K562 (cell line): ENCODE results near the gene CS. TPM values are rescaled to one million over a fixed set of nuclear protein-coding genes. Genes with fewer than 3 reads are reported as not detected.
A peak's percentile ranks its signal among the peaks of the same experiment; 100 is the strongest.

Source experiments
- E2F5 ChIP-seq: sonication (generic); formaldehyde crosslinking; IDR thresholded peaks from 2 replicates; pipeline ENCODE4 v1.8.0; 2022; ENCODE audit warnings: mild to moderate bottlenecking, missing genetic modification reagents
- HDAC2 ChIP-seq: fragments of 450-650 bp; IDR thresholded peaks from 2 replicates; pipeline ENCODE4 v1.6.1; 2016; ENCODE audit warnings: mild to moderate bottlenecking
- KDM2B ChIP-seq: fragments of 250-450 bp; sonication (Bioruptor Pico); IDR thresholded peaks from 2 replicates; pipeline ENCODE4 v1.8.0; 2021; ENCODE audit warnings: mild to moderate bottlenecking, moderate library complexity
- NFATC3 ChIP-seq: fragments of 450-650 bp; IDR thresholded peaks from 2 replicates; pipeline ENCODE4 v1.6.1; 2017; ENCODE audit warnings: mild to moderate bottlenecking
- NR2C2 ChIP-seq, 2 experiments: fragments of 200-800 bp in 1 of 2; sonication (Bioruptor generic) in 1 of 2; sonication (generic) in 1 of 2; formaldehyde crosslinking in 1 of 2; IDR thresholded peaks; 2 replicates each; pipeline versions ENCODE4 v1.6.1 to v1.8.0; 2016 to 2022; ENCODE audit warnings: mild to moderate bottlenecking in 1 of 2, missing compliant biosample characterization in 1 of 2, missing genetic modification characterization in 1 of 2, missing genetic modification reagents in 1 of 2
- PBX2 ChIP-seq, 2 experiments: IDR thresholded peaks in 1 of 2; conservative IDR thresholded peaks in 1 of 2; 2 replicates each; pipeline ENCODE4 v1.6.1; 2016; ENCODE audit warnings: low read depth in 2 of 2, mild to moderate bottlenecking in 1 of 2, missing compliant biosample characterization in 1 of 2, missing genetic modification characterization in 1 of 2, moderate library complexity in 1 of 2
- PHTF2 ChIP-seq: fragments of 250-450 bp; sonication (Bioruptor Pico); IDR thresholded peaks from 2 replicates; pipeline ENCODE4 v1.5.0; 2021; ENCODE audit warnings: mild to moderate bottlenecking
- SRSF1 ChIP-seq: fragments of 200-400 bp; formaldehyde crosslinking; IDR thresholded peaks from 2 replicates; pipeline ENCODE4 v1.6.1; 2017; ENCODE audit warnings: mild to moderate bottlenecking, low read depth, low read length, moderate library complexity
- ZBTB2 ChIP-seq: fragments of 450-650 bp; IDR thresholded peaks from 2 replicates; pipeline ENCODE4 v1.6.1; 2016; ENCODE audit warnings: antibody characterized with exemption
- ZBTB40 ChIP-seq, 2 experiments: fragments of 450-650 bp in 1 of 2; sonication (generic) in 1 of 2; formaldehyde crosslinking in 1 of 2; IDR thresholded peaks; 2 replicates each; pipeline versions ENCODE4 v1.7.1 to v1.9.0; 2016 to 2022; ENCODE audit warnings: inconsistent platforms in 1 of 2, mild to moderate bottlenecking in 1 of 2, missing genetic modification reagents in 1 of 2
- ZZZ3 ChIP-seq: fragments of 450-650 bp; IDR thresholded peaks from 2 replicates; pipeline ENCODE4 v1.6.1; 2016; ENCODE audit warnings: antibody characterized with exemption, mild to moderate bottlenecking, moderate library complexity
- polyA plus RNA-seq, 8 experiments: library from polyadenylated mRNA; depleted of rRNA in 4 of 8; stranded (reverse) in 5 of 8; unstranded in 3 of 8; fragments of >200 nt; fragmentation: Nextera tagmentation in 2 of 8; fragmentation: Illumina TruSeq in 1 of 8; extraction: Ambion mirVana in 2 of 8; extraction: Trizol in 1 of 8; gene quantifications; 2 replicates each; pipeline versions ENCODE4 v1.2.1 to v1.2.3, GENCODE V29; 2011 to 2014; ENCODE audit warnings: inconsistent platforms in 1 of 8, missing spikeins in 1 of 8
- total RNA-seq, 7 experiments: library from RNA; depleted of rRNA in 6 of 7; stranded (reverse); fragments of >200 nt in 6 of 7; fragmentation: Illumina TruSeq in 2 of 7; extraction: Trizol in 2 of 7; gene quantifications; 2 replicates each; pipeline versions ENCODE4 v1.2.1 to v1.2.3, GENCODE V29; 2011 to 2021; ENCODE audit warnings: low replicate concordance in 1 of 7

The CS gene
- total and polyA plus RNA-seq, 9 of the 15 experiments (the other 6 are each of a cell fraction or from before 2014, with no cell fraction given), result 99.9 to 390 (median 149) TPM

DNA sequence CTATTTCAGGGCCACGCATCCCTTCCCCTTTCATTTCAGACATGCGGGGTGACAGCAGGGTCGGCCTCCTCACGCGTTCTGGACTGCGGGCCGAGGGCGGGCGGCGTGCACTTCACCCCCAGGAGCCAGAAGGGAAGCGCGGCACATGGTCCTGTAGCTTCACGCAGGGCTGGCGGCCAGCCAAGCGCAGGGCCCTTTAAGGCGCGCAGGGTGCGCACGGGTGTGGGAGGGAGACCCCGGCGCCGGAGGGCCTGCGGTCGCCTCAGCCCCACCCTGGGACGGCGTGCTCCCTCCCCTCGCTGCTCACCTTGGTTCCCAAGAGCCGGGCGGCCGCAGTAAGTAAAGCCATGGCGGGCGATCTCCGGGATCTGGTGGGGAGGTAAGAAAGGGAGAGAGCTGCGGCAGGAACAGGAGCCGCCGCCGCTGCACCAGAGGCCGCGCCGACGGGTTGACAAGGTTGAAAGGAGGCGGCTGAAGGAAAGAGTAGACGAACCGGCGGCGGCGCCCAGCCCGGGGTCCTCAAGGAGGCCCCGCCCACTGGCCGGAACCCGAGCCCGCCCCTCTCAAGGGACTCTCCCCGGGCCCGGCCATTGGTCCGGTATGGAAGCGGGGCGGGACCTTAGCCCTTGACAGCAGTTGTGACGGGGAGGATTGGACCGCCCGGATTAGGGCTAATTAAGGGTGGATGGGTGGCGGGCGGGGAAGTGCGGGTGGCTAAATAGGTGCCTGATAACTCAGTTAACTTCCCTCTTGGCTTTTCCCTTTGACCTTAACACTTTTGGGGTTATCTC is at the start of gene CS (continued):
- 0 out of 2 replicates have a peak, but pooled peaks have one; percentile 18 for TF ChIP-seq ZBTB40 (IDR thresholded peaks at IDR 0.05)
- TF ChIP-seq ZBTB40 (CRISPR knock-in tag; IDR thresholded peaks at IDR 0.05), result no peak
- TF ChIP-seq PHTF2, result no peak
- TF ChIP-seq NFATC3, result no peak
- TF ChIP-seq ZZZ3, result no peak
- no peak for TF ChIP-seq KDM2B (CRISPR knock-in tag)
- TF ChIP-seq SRSF1, result no peak
- TF ChIP-seq ZBTB2, result no peak; the same call in 1 of the 2 replicates
- TF ChIP-seq NR2C2 (CRISPR knock-in tag; IDR thresholded peaks at IDR 0.05), result 0 out of 2 replicates have a peak, but pooled peaks have one; percentile 32
- TF ChIP-seq NR2C2 (tag; IDR thresholded peaks at IDR 0.05), result 0 out of 2 replicates have a peak, but pooled peaks have one; percentile 98
- TF ChIP-seq PBX2 (CRISPR knock-in tag; IDR thresholded peaks at IDR 0.05; ENCODE audit: low read depth), result no peak
- TF ChIP-seq PBX2 (tag; conservative IDR thresholded peaks at IDR 0.05; ENCODE audit: low read depth), result peak; percentile 92
- TF ChIP-seq E2F5 (CRISPR knock-in tag), result peak; percentile 52; the same call in 1 of the 2 replicates
- TF ChIP-seq HDAC2, result peak; percentile 49; the same call in 1 of the 2 replicates
